HPDE6-E6E7 (cell line): Measurements from ENCODE around the gene SHF.
A peak's percentile ranks its signal among the peaks of the same experiment; 100 is the strongest.

Experiments used
- DNase-seq: peaks from one replicate; pipeline ENCODE4 v3.0.0; 2011; ENCODE audit warnings: missing footprints; ENCODE audit errors: extremely low spot score

Gene SHF

GRCh38 chr15:45199136-45199810 is 11.5 kb upstream of the SHF start:
- no peak for DNase-seq

- DNase-seq: peak; percentile 82
Observed at GRCh38 chr15:45198337-45199135, 10.8 kb upstream of the SHF start.

- no peak for DNase-seq
Observed at GRCh38 chr15:45197512-45197911, 9.7 kb upstream of the SHF start.

- no peak for DNase-seq
Observed at GRCh38 chr15:45187578-45187893, 230 bp downstream of the SHF start.

- DNase-seq: no peak
Observed at GRCh38 chr15:45186771-45187577, 792 bp downstream of the SHF start.

- DNase-seq: no peak
Observed at GRCh38 chr15:45185903-45186770, 1.6 kb downstream of the SHF start.

- DNase-seq: no peak
Observed at GRCh38 chr15:45185069-45185779, 2.5 kb downstream of the SHF start.

GRCh38 chr15:45184562-45185041 is 3.2 kb downstream of the SHF start:
- DNase-seq: no peak

GRCh38 chr15:45183511-45183910 is 4.3 kb downstream of the SHF start:
- no peak for DNase-seq

GRCh38 chr15:45182996-45183395 is 4.8 kb downstream of the SHF start:
- DNase-seq: no peak

- DNase-seq: no peak
Observed at GRCh38 chr15:45181491-45182285, 6.1 kb downstream of the SHF start.

GRCh38 chr15:45180648-45181436 is 6.9 kb downstream of the SHF start:
- DNase-seq: no peak

GRCh38 chr15:45180201-45180600 is 7.6 kb downstream of the SHF start:
- no peak for DNase-seq

GRCh38 chr15:45179221-45179985 is 8.4 kb downstream of the SHF start:
- no peak for DNase-seq

GRCh38 chr15:45177285-45177684 is 10.5 kb downstream of the SHF start:
- DNase-seq: no peak

- no peak for DNase-seq
Observed at GRCh38 chr15:45174577-45174976, 13.2 kb downstream of the SHF start.

- no peak for DNase-seq
Observed at GRCh38 chr15:45174069-45174468, 13.7 kb downstream of the SHF start.

GRCh38 chr15:45171912-45172311 is 15.9 kb downstream of the SHF start:
- no peak for DNase-seq
